ENCODE data around the gene ASB2. TPM values are rescaled to one million over a fixed set of nuclear protein-coding genes. Genes with fewer than 3 reads are reported as not detected.

Gene ASB2
- total RNA-seq, 2 donors from 2014 or later: 1.3 to 13.4 TPM

DNA sequence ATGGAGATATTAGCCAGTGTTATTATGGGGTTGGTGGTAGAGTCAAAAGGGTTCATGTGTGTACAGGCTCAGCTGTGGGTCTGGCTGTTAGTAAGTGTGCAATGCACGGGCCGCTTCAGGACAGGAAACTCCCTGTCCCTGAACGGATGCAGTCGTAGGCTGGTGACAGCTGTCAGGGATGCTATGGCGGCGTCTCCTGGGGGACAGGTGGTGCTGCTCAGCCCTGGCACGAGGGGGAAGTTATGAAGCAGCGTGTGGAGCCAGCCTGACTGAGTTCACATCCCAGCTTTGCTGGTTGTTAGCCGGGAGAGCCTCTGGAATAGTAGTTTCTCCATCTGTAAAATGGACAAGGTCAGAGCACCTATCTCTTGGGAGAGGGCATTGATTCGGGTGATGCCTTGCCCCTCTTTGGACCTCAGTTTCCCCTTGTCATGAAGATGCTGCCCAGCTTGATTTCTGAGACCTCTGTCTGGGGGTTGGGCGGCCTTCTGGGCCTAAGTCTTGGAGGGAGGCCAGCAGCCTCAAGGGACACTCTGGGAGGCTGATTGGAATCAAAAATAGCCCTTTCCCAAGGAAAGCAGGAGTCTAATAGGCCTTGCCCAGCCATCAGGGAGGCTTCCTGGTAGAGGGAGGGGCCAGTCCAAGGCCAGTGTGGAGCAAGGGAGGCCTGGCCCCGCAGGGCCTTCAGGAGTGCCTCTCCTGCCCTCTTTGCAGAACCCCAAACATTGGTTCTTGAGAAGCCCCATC is 7.1 kb downstream of the ASB2 start:
- H3K27me3 ChIP-seq: no peaks in the 10 kb centered on the region
- DNase-seq: no peak
- no peak overlapping the region for H3K27ac ChIP-seq
- H3K4me1 ChIP-seq: no peaks in the 10 kb centered on the region
- H3K9ac ChIP-seq (ENCODE audit: low read depth in 2 of 2, low read length in 2 of 2): no peak overlapping the region
- intact Hi-C loops (cut with DNase I): no loop called here
- H3K36me3 ChIP-seq: no peaks in the 10 kb centered on the region
- H3K9me3 ChIP-seq: no peaks in the 10 kb centered on the region
- no peak overlapping the region for H3K4me3 ChIP-seq
- TF ChIP-seq, protein P1, sequence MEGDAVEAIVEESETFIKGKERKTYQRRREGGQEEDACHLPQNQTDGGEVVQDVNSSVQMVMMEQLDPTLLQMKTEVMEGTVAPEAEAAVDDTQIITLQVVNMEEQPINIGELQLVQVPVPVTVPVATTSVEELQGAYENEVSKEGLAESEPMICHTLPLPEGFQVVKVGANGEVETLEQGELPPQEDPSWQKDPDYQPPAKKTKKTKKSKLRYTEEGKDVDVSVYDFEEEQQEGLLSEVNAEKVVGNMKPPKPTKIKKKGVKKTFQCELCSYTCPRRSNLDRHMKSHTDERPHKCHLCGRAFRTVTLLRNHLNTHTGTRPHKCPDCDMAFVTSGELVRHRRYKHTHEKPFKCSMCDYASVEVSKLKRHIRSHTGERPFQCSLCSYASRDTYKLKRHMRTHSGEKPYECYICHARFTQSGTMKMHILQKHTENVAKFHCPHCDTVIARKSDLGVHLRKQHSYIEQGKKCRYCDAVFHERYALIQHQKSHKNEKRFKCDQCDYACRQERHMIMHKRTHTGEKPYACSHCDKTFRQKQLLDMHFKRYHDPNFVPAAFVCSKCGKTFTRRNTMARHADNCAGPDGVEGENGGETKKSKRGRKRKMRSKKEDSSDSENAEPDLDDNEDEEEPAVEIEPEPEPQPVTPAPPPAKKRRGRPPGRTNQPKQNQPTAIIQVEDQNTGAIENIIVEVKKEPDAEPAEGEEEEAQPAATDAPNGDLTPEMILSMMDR (IDR thresholded peaks at IDR 0.05): no peak

DNA sequence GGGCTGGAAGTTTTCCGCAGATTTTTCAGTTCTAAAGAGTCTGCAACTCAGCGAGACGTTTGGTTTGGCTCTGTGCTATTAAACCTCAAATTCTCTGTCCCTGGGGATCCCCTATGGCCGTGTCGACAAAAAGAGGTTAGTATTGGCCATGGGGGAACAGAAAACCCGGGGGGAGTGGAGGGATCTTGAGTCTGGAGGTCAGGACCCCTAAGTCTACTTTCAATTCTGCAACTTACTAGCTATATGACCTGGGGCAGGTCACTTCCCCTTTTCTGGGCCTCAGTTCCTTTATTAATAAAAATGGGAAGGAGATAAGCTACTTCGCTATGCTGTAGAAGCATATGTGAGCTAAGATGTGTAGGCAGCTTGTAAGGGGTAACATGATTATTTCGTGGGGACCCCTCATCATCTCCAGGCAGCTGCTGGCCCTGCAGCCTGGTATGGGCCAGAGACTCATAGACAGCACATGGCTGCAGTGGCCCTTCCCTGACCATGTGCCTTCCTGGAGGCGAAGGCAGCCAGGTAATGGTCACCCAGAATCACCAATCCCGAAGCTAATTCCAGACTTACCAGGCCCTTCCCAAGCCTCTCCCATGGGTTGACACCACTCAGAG is 8.6 kb downstream of the ASB2 start:
- TF ChIP-seq, protein P1 (IDR thresholded peaks at IDR 0.05): no peak
- Histone ChIP-seq H3K36me3 (no peaks in the 10 kb centered on the region), H3K27ac (no peak overlapping the region), H3K4me3 (no peak overlapping the region), H3K9me3 (no peaks in the 10 kb centered on the region), H3K4me1 (no peaks in the 10 kb centered on the region), H3K9ac (ENCODE audit: low read depth in 2 of 2, low read length in 2 of 2) (no peak overlapping the region), H3K27me3 (no peaks in the 10 kb centered on the region)
- no peak for DNase-seq
- intact Hi-C loops (cut with DNase I): no loop called here

DNA sequence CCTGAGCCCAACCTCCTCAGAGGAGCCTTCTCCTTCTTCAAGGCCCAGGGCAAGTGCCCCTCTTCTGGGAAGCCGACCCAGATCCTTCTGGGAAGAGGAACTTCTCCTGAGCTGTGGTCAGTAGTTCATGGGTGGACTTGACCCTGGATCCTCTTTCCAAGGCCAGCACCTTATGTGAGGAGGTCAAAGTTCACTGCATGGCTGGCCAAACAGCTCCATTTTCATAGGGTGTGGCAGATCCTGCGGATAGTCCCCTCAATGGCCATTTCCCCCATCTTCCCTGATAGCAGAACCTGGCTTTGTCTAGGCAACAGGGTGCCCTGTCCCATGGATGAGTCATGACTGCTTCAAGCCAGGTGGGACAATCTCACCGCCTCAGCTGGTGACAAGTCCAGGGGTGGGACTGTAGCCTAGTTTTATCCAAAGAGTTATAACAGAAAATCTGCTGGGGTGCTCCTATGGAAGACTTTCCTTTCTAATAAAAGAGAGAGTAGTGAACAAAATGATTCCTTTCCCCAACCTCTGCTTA is 10.4 kb downstream of the ASB2 start:
- no peaks in the 10 kb centered on the region for H3K27me3 ChIP-seq
- TF ChIP-seq, protein P1 (IDR thresholded peaks at IDR 0.05): no peak
- H3K9me3 ChIP-seq: no peaks in the 10 kb centered on the region
- H3K9ac ChIP-seq (ENCODE audit: low read depth in 2 of 2, low read length in 2 of 2): no peak overlapping the region
- no peaks in the 10 kb centered on the region for H3K36me3 ChIP-seq
- peak overlapping the region; percentile 17 for H3K27ac ChIP-seq
- intact Hi-C loops (cut with DNase I): no loop called here
- no peaks in the 10 kb centered on the region for H3K4me1 ChIP-seq
- no peak for DNase-seq
- no peak overlapping the region for H3K4me3 ChIP-seq

DNA sequence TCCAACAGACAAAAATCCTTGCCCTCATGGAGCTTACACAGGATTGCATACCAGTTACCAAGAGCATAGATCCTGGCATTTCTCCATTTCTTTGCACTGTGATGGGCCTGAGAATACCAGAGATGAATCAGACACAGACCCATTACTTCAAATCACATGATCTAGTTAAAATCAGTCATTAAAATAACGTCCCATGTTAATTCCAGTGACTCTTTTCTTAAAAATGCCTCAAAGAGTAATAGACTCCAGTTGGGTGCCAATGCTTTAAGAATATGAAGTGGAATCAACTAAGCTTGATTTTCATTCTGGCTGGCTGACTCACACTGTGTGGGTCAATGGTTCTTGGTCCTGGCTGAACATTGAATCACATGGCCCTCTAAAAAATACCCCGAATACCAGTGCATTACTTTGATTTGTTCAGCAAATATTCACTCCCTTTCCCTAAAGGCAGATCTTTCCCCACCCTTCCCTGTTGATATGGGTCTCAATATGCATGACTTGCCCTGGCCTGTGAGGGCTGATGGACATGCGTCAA is 11.0 kb downstream of the ASB2 start:
- Histone ChIP-seq H3K4me3 (no peak overlapping the region), H3K4me1 (no peaks in the 10 kb centered on the region), H3K9ac (ENCODE audit: low read depth in 2 of 2, low read length in 2 of 2) (no peak overlapping the region), H3K9me3 (no peaks in the 10 kb centered on the region), H3K36me3 (no peaks in the 10 kb centered on the region), H3K27me3 (no peaks in the 10 kb centered on the region), H3K27ac (peak overlapping the region; percentile 17)
- no peak for DNase-seq
- intact Hi-C loops (cut with DNase I): no loop called here
- TF ChIP-seq, protein P1 (IDR thresholded peaks at IDR 0.05): no peak

DNA sequence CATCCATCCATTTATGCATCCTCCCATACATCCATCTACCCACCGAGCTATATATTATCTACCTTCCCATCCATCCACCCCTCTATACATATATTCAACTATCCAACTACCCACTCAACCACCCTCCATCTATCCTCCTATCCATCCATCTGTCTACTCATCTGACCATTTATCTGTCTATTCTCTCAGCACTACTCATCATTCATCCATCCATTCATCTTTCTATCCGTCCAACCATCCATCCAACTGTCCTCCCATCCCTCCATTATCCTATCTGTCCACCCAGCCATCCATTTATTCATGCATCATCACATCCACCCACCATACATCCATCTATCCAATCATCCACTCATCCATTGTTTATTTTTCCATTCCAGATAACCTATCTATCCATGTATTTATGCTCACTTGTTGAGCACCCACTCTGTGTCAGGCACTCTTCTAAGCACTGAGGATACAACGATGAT is 11.5 kb downstream of the ASB2 start:
- no peak for DNase-seq
- H3K4me3 ChIP-seq: no peak overlapping the region
- intact Hi-C loops (cut with DNase I): no loop called here
- TF ChIP-seq, protein P1 (IDR thresholded peaks at IDR 0.05): no peak
- no peaks in the 10 kb centered on the region for H3K36me3 ChIP-seq
- H3K27me3 ChIP-seq: no peaks in the 10 kb centered on the region
- H3K4me1 ChIP-seq: no peaks in the 10 kb centered on the region
- no peak overlapping the region for H3K9ac ChIP-seq (ENCODE audit: low read depth in 2 of 2, low read length in 2 of 2)
- no peaks in the 10 kb centered on the region for H3K9me3 ChIP-seq
- no peak overlapping the region for H3K27ac ChIP-seq
